ENCODE measurements around the gene TRIM64. TPM values are rescaled to one million over a fixed set of nuclear protein-coding genes. Genes with fewer than 3 reads are reported as not detected.
"Not testable (repeated sequence)": the region's sequence is repeated elsewhere in the genome, so short reads cannot be mapped to it uniquely, and the experiment has no call there.

The TRIM64 gene, protein sequence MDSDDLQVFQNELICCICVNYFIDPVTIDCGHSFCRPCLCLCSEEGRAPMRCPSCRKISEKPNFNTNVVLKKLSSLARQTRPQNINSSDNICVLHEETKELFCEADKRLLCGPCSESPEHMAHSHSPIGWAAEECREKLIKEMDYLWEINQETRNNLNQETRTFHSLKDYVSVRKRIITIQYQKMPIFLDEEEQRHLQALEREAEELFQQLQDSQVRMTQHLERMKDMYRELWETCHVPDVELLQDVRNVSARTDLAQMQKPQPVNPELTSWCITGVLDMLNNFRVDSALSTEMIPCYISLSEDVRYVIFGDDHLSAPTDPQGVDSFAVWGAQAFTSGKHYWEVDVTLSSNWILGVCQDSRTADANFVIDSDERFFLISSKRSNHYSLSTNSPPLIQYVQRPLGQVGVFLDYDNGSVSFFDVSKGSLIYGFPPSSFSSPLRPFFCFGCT
- not detected in 2 replicates for total RNA-seq (2014; rRNA removed; shearing (Covaris generic); ENCODE audit: low replicate concordance)

DNA sequence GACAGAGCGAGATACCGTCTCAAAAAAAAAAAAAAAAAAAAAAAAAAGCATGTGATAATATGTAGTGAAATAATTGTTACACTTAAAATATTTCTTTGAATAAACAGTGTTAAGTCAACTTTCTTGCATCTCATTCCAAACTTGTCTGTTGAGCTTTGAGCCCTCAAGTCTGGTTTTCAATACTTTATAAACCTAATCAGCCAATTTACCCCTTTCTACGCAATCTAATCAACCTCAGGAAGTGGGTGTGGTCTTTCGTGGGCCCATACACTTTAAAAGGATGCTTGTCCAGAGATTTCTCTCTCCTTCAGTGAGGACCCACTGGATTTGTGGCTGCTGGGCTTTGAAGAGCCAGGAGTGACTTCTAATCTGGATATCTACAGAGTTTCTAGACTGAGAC is at the start of gene TRIM64:
TRIM64 (plus strand) TSS at position 301 of the 400 bp plus-strand sequence. CDS start 2,467 bp downstream, outside the sequence.
- DNase-seq, H3K36me3 ChIP-seq, H3K9me3 ChIP-seq: not testable (repeated sequence)

DNA sequence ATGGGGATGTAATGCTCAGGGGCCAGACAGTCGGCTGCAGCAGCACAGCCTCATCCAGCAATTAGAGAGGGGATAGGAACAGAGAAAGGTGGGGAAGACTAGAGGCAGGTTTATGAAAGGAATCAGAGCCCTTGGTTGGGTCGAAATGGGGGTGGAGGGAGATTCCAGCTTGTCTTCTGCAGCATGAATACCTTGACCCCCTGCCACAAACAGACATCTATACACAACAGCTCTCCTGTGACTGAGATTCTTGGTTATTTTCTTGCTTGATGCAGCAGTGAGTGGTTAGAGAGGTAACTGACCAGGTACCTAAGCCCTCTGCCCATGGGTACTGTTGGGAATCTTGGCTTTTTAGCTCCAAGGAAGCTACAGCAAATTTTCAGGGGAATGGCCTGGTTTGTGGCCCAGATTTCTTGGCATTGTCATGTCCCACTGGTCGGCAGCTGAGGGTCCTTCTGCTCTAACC is 43.6 kb upstream of the TRIM64 start, which contains the start of gene TRIM49D1:
TRIM49D1 (minus strand) TSS at position 51 of the 466 bp plus-strand sequence. CDS start 4,535 bp downstream, outside the sequence.
- H3K9me3 ChIP-seq, result no peaks in the 10 kb centered on the region
- H3K36me3 ChIP-seq, result no peaks in the 10 kb centered on the region
- DNase-seq, result no peak
- H3K27me3 ChIP-seq, result no peaks in the 10 kb centered on the region
- no peak within 1 kb of the TSS for H3K4me3 ChIP-seq

More for the DNA sequence above, at the start of gene TRIM64:
- not testable (repeated sequence) for H3K4me3 ChIP-seq, H3K27me3 ChIP-seq

DNA sequence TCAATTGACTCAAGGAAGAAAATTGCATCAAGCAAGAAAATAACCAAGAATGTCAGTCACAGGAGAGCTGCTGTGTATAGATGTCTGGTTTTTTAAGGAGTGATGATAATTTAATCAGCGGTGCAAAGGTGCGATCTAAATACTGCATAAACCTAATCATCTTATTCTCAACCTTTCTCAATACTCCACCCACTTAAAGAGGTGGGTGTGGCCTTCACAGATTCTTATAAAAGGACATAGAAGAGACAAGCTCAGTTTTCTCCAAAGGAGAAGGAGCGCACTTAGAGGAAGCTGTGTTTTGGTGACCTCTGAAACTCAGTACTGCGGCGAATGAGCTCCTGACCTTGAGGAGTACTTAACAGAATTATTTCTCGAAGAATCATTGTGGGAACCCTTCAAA is 42.1 kb upstream of the TRIM64 start, which contains the start of gene TRIM49D2:
TRIM49D2 (plus strand) TSS at position 301 of the 400 bp plus-strand sequence. CDS start 2,698 bp downstream, outside the sequence.
- not testable (repeated sequence) for H3K27me3 ChIP-seq, H3K9me3 ChIP-seq, H3K4me3 ChIP-seq, DNase-seq, H3K36me3 ChIP-seq

DNA sequence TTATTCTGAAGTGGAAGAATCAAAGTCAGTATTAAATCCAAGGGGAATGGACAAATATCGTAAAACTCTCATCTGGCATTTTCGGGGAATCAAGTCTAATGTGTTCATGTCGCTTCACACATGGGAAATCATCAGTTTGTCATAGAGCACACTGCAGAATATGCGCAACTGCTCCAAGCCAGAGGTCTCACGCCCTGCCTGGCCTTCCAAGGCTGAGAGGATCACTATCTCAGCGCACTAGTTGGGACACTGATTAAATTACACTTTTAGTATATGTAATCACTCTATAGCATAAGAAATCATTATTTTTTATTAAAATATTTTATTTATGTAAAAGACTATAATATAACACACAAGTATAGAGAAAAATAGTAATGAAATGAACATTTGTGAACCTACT is 5.0 kb upstream of the TRIM64 start:
- H3K4me3 ChIP-seq, H3K9me3 ChIP-seq: not testable (repeated sequence)

More for the DNA sequence above, 5.0 kb upstream of the TRIM64 start:
- H3K27me3 ChIP-seq, H3K36me3 ChIP-seq, DNase-seq: not testable (repeated sequence)

Other genes starting within 250 kb of the TRIM64 start
- gene TRIM49, start 157.5 kb upstream of the TRIM64 start, total RNA-seq (2014; rRNA removed; shearing (Covaris generic); ENCODE audit: low replicate concordance), result not detected in 2 replicates
- gene TRIM64B, start 87.5 kb upstream of the TRIM64 start, total RNA-seq (2014; rRNA removed; shearing (Covaris generic); ENCODE audit: low replicate concordance), result not detected in 2 replicates
- gene TRIM49D1, start 43.8 kb upstream of the TRIM64 start, total RNA-seq (2014; rRNA removed; shearing (Covaris generic); ENCODE audit: low replicate concordance), result not detected in 2 replicates
- gene TRIM49D2, start 42.0 kb upstream of the TRIM64 start, total RNA-seq (2014; rRNA removed; shearing (Covaris generic); ENCODE audit: low replicate concordance), result not detected in 2 replicates
- not detected in 2 replicates for gene TRIM49C, start 65.1 kb downstream of the TRIM64 start, total RNA-seq (2014; rRNA removed; shearing (Covaris generic); ENCODE audit: low replicate concordance)
- not detected in 2 replicates for gene UBTFL1, start 119.9 kb downstream of the TRIM64 start, total RNA-seq (2014; rRNA removed; shearing (Covaris generic); ENCODE audit: low replicate concordance)
- gene NAALAD2, start 168.6 kb downstream of the TRIM64 start, total RNA-seq (2014; rRNA removed; shearing (Covaris generic); ENCODE audit: low replicate concordance), result not detected in 2 replicates

All from MG63 (cell line).